ENCODE measurements around the gene AADACL3.
"Not testable (repeated sequence)": the region's sequence is repeated elsewhere in the genome, so short reads cannot be mapped to it uniquely, and the experiment has no call there.

The AADACL3 gene

GRCh38 chr1:12714710-12715475 lies 1.0 kb upstream of the AADACL3 start:
- DNase-seq, result no peak

DNA sequence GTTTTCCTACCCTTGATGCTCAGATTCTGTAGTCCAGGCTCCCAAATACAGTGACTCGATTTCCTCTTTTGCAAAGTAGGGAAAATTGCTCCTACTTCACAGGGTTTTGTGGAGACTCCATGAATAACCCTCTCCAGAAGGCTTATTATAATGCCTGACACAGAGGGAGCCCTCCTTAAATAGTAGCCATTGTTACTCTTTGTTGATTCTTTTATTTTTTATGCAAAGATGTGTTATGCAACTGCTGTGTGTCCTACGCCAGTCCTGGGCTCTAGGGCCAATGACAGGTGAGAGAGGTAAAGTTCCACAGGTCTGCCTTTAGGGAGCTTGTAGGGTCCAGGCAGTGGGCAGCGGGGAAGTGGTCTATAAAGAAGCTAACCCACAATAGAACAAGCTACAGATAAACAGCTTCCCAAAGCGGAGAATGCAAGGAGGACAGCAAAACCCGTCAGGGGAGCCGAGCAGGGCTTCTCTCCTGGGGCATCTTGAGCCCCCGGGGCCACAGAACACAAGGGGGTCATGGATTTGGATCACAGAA lies 1.5 kb downstream of the AADACL3 start:
- DNase-seq, result no peak

DNA sequence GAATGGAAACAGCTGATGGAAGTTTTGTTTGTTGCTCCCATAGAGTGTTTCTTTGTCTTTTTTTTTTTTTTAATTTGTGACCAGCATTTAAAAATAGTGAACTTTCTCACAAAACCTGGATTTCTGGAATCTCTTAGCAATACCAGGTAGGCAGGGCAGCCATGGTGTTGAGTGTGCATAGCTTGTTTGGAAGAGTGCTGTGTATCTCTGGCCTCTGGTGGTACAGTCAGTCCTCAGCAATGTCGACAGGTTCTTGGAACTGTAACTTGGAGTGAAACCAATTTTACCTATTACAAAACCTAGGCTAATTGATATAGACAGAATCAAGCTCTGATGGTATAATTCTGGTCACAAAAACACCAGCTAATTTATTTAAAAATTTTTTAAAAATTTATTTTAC lies 6.7 kb downstream of the AADACL3 start:
- DNase-seq, result no peak

GRCh38 chr1:12728391-12728790 lies 12.5 kb downstream of the AADACL3 start:
- DNase-seq, result no peak

DNA sequence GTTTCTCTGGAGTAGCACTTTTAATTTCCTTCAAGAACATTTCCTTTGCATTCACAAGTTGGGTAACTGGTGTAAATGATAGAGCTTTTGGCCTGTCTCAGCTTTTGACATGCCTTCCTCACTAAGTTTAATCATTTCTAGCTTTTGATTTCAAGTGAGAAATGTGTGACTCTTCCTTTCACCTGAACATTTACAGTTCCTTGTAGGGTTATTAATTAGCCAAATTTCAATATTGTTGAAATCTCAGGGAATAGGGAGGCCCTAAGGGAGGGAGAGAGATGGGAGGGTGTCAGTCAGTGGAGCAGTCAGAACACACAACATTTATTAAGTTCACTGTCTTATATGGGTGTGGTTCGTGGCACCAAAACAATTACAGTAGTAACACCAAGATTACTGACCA lies 14.2 kb downstream of the AADACL3 start:
- no peak for DNase-seq

DNA sequence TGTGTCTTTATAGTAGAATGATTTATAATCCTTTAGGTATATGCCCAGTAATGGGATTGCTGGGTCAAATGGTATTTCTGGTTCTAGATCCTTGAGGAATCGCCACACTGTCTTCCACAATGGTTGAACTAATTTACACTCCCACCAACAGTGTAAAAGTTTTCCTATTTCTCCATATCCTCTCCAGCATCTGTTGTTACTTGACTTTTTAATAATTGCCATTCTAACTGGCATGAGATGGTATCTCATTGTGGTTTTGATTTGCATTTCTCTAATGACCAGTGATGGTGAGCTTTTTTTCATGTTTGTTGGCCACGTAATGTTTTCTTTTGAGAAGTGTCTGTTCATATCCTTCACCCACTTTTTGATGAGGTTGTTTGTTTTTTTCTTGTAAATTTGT lies 15.2 kb downstream of the AADACL3 start:
- not testable (repeated sequence) for DNase-seq

- DNase-seq, result no peak
Observed at GRCh38 chr1:12734651-12735050, 18.7 kb downstream of the AADACL3 start.

GRCh38 chr1:12738934-12739333 lies 23.0 kb downstream of the AADACL3 start:
- DNase-seq, result no peak

- no peak for DNase-seq
Observed at GRCh38 chr1:12739613-12740012, 23.7 kb downstream of the AADACL3 start.

DNA sequence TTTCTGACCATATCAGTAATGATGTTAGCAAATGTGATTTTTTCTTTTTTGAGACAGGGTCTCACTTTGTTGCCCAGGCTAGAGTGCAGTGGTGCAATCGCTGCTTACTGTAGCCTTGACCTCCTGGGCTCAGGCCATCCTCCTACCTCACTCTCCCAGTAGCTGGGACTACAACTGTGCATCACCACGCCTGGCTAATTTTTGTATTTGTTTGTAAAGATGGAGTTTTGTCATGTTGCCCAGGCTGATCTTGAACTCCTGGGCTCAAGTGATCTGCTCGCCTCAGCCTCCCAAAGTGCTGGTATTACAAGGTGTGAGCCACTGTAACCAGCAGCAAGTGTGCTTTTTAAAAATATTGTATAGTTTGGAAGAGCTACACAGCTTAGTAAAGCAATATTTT lies 26.0 kb downstream of the AADACL3 start:
- DNase-seq, result no peak

- DNase-seq, result no peak
Observed at GRCh38 chr1:12745126-12745991, 29.4 kb downstream of the AADACL3 start.

GRCh38 chr1:12745992-12746323 lies 30.0 kb downstream of the AADACL3 start, which contains the start of gene CFAP107:
Gene CFAP107 (plus strand): TSS chr1:12746200. CDS start chr1:12746431, 231 bp downstream.
- DNase-seq, result no peak

GRCh38 chr1:12748778-12749355 lies 33.0 kb downstream of the AADACL3 start:
- no peak for DNase-seq

DNA sequence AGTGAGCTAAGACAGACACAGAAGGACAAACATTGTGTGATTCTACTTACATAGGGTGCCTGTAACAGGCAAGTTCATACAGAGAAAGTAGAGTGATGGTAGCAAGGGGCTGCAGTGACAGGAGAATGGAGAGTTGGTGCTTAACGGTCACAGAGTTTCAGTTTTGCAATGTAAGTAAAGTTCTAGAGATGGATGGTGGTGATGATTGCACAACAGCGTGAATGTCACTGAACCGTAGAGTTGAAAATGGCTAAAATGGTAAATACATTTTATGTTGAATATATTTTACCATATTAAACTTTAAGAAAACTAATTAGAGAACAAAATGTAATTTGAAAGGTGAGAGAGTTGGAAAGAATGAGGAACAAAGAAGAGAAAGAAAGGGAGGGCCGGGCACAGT lies 38.8 kb downstream of the AADACL3 start:
- DNase-seq, result no peak

DNA sequence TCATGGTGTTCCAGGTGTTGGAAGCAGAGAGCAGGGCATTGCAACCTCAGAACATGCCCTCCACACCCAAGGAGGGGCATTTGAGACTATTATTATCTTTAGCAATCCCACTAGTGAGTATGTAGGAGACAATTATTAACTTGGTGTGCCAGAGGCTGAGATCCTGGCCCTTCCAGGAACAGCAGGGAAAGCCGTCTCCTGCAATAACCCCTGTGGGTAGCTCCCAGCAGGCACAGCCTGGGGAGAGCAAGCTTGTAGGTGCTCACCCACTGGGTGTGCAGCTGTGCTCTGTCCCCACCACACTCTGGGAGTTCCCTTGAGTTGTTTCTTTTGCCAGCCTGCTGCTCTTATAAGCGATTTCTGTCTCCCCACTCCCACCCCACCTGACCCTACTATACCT lies 40.4 kb downstream of the AADACL3 start:
- no peak for DNase-seq

DNA sequence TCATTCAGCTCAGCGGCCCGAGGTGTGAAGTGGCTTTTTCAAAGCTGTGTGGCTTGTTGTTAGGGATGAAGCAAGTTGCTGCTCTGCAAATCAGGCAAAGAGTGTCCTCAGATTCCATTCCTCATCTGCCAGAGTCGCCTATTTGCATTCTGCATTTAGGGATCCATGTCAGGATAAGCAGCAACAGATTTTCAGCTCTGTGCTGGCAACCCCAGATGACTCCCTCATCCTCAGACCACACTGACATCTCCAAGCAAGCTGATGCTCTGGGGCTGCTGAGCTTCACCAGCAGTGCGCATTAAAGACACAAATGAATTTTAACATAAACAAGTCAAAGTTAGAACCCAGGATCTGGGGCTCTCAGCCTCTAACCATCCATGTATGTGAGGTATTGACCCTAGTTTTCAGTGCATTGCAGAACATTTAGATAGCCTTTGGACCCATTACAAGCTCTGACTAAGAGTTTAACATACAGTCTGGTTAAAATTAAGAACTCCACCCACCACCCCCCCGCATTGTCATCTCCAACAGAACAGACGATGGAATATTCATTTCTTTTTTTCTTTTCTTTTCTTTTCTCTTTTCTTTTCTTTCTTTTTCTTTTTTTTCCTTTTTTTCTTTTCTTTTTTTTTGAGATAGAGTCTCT lies 41.0 kb downstream of the AADACL3 start:
- DNase-seq, result no peak

DNA sequence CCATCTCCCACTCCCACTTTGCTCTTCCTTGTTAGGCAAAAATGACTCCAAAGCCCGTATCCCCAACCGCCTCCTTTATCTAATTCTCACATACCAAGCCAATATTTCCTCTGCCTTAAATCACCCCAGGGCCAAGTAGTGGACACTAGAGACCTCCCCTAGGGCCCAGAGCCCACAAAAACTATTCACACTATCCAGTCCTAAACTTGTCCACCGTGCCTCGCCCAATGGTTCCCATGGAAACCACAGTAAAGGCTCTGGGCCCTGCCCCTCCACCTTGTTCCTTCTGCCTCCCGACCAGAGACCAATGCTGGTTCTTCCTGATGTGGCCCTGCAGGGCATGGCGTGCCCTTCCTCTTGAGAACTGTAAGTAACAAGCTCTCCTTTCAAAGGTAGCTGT lies 41.9 kb downstream of the AADACL3 start:
- DNase-seq, result no peak

GRCh38 chr1:12760256-12760795 lies 44.4 kb downstream of the AADACL3 start:
- no peak for DNase-seq

DNA sequence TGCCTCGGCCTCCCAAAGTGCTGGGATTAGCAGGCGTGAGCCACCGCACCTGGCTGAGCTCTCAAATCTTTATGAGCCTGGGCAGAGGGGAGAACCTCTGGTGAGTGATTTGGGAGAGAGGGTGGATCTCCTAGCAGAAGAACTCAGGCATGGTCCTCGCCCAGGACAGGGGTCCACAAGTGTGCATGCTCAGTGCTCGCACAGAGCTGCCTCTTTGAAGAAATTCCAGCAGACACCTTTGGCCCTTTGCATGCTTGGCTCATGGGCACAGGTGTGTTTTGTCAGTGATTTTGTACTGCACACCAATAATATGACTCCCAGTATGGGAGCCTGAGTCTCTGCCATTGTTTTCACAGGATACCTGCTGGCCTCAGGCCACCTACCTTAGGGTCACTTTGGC lies 45.9 kb downstream of the AADACL3 start:
- DNase-seq, result no peak

DNA sequence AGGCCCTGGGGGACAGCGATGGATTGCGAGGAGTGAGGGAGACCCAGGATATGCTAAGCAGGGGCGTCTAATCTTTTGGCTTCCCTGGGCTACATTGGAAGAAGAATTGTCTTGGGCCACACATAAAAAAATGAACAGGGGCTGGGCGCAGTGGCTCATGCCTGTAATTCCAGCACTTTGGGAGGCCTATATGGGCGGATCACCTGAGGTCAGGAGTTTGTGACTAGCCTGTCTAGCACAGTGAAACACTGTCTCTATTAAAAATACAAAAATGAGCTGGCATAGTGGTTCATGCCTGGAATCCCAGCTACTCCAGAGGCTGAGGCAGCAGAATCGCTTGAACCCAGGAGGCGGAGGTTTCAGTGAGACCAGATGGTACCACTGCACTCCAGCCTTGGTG lies 46.9 kb downstream of the AADACL3 start:
- DNase-seq, result no peak

DNA sequence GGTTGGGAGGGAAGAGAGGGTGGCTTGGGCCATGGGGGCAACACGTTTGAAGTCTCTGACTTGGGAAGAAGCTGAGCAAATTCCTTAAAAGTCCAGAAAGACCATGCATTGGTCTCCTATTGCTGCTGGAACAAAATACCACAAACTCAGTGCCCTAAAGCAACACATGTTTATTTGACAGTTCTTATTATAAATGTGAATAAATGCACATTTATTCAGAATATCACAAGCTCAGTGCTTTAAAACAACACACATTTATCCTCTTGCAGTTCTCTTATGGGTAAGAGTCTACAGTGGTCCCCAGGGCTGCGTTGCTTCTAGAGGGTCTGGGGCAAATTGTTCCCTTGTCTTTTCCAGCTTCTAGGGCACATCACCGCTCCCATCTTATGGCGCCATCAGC lies 47.6 kb downstream of the AADACL3 start:
- DNase-seq, result no peak

DNA sequence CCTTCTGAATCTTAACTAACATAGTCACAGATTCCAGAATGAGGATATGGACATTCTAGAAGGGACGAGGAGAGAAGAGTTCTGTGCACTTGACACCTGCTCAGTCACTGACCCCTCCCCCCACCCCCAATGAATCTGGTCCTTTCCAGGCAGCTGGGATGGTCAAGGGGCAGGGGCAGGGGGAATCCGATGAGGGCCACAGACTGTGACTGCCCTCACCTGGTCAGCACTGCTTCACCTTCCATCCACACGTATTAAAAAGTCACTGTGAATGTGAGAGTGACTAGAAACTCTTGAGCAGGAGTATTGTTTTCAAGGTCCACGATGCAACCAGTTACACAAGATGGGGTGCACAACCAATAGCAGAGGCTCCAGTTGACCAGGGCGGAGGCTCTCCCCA lies 48.1 kb downstream of the AADACL3 start:
- DNase-seq, result no peak

- DNase-seq, result no peak
Observed at GRCh38 chr1:12769031-12769430, 53.1 kb downstream of the AADACL3 start.

Measured in NCI-H2081 treated with DMSO at 0.1 percent for 48 hours (cell line).